NCI-H1417 treated with DMSO at 0.1 percent for 48 hours (cell line): ENCODE results near the gene ZNF678.
A peak's percentile ranks its signal among the peaks of the same experiment; 100 is the strongest.

Source experiments
- DNase-seq: peaks from one replicate; lab custom pipeline; 2025; lab: John Stamatoyannopoulos, UW

Gene ZNF678

GRCh38 chr1:227563324-227564201 lies at the start of gene ZNF678:
Gene ZNF678 (plus strand): TSS chr1:227563556. CDS start chr1:227650992, 87,436 bp downstream.
- DNase-seq = peak; percentile 88

- DNase-seq = no peak
These were observed 44.5 kb upstream of the ZNF678 start for GRCh38 chr1:227518876-227519275.

- no peak for DNase-seq
These were observed 41.6 kb upstream of the ZNF678 start for GRCh38 chr1:227521782-227522181.

- no peak for DNase-seq
These were observed 36.8 kb upstream of the ZNF678 start for GRCh38 chr1:227526524-227526923.

- DNase-seq = no peak
These were observed 31.2 kb upstream of the ZNF678 start for GRCh38 chr1:227532019-227532619.

- DNase-seq = no peak
These were observed 22.9 kb upstream of the ZNF678 start for GRCh38 chr1:227540170-227541098.

- no peak for DNase-seq
These were observed 22.2 kb upstream of the ZNF678 start for GRCh38 chr1:227541129-227541528.

GRCh38 chr1:227541796-227542152 lies 21.6 kb upstream of the ZNF678 start:
- DNase-seq = no peak

GRCh38 chr1:227542153-227543120 lies 20.9 kb upstream of the ZNF678 start:
- DNase-seq = no peak

- DNase-seq = no peak
These were observed 19.9 kb upstream of the ZNF678 start for GRCh38 chr1:227543283-227544066.

- DNase-seq = no peak
These were observed 19.0 kb upstream of the ZNF678 start for GRCh38 chr1:227544067-227545050.

- DNase-seq = no peak
These were observed 18.0 kb upstream of the ZNF678 start for GRCh38 chr1:227545361-227545760.

GRCh38 chr1:227546059-227546458 lies 17.3 kb upstream of the ZNF678 start:
- DNase-seq = no peak

- no peak for DNase-seq
These were observed 16.6 kb upstream of the ZNF678 start for GRCh38 chr1:227546598-227547309.

- no peak for DNase-seq
These were observed 15.8 kb upstream of the ZNF678 start for GRCh38 chr1:227547310-227548118.

GRCh38 chr1:227548119-227548397 lies 15.3 kb upstream of the ZNF678 start:
- DNase-seq = no peak

GRCh38 chr1:227548448-227548847 lies 14.9 kb upstream of the ZNF678 start:
- no peak for DNase-seq

- no peak for DNase-seq
These were observed 13.5 kb upstream of the ZNF678 start for GRCh38 chr1:227549892-227550291.
